Lower lobe of right lung (tissue), 2 donors: ENCODE results near the gene LILRB2. TPM values are rescaled to one million over a fixed set of nuclear protein-coding genes. Genes with fewer than 3 reads are reported as not detected.
A peak's percentile ranks its signal among the peaks of the same experiment; 100 is the strongest.

Experiments used
- ATAC-seq, 2 donors: fragments of 200-7000 bp; cut with Tn5 transposase; one replicate each; pipeline ENCODE4 v1.9.1; 2020 to 2022; ENCODE audit warnings: mild to moderate bottlenecking in 2 of 2, moderate library complexity in 2 of 2
- DNase-seq: peaks from one replicate; pipeline ENCODE4 v3.0.0-alpha.2; 2020
- H3K27ac ChIP-seq: fragments of 200-600 bp; one replicate; pipeline ENCODE4 v1.8.0; 2022
- H3K27me3 ChIP-seq: fragments of 200-600 bp; one replicate; pipeline ENCODE4 v1.8.0; 2022; ENCODE audit warnings: low read depth
- H3K36me3 ChIP-seq: fragments of 200-600 bp; one replicate; pipeline ENCODE4 v1.8.0; 2022; ENCODE audit warnings: mild to moderate bottlenecking
- H3K4me1 ChIP-seq: fragments of 200-600 bp; one replicate; pipeline ENCODE4 v1.8.0; 2022
- H3K4me3 ChIP-seq: fragments of 200-600 bp; one replicate; pipeline ENCODE4 v1.8.0; 2022; ENCODE audit warnings: mild to moderate bottlenecking
- H3K9me3 ChIP-seq: fragments of 200-600 bp; one replicate; pipeline ENCODE4 v1.8.0; 2022
- intact Hi-C: fragments of 100-400 bp; cut with DNase I; formaldehyde crosslinking; loops from one replicate; pipeline ENCODE4 v1.11.0; 2022
- total RNA-seq: library from RNA; stranded (reverse); fragmentation: NEBNext Ultra II Directional; extraction: Animal tissue kit (Norgen Biotek cat#: 25700); gene quantifications from one replicate; pipeline ENCODE4 v1.2.1, GENCODE V29; 2021
- TF ChIP-seq, protein P1 (sequence below): fragments of 200-600 bp; IDR thresholded peaks from one replicate; pipeline ENCODE4 v1.8.0; 2022; ENCODE audit warnings: antibody characterized with exemption, mild to moderate bottlenecking
- donor health status: DM: no; HTN: yes; CAD: no; lungs with severe emphysema.

The LILRB2 gene
- total RNA-seq, 1 donor from 2014 or later = 26.1 TPM

DNA sequence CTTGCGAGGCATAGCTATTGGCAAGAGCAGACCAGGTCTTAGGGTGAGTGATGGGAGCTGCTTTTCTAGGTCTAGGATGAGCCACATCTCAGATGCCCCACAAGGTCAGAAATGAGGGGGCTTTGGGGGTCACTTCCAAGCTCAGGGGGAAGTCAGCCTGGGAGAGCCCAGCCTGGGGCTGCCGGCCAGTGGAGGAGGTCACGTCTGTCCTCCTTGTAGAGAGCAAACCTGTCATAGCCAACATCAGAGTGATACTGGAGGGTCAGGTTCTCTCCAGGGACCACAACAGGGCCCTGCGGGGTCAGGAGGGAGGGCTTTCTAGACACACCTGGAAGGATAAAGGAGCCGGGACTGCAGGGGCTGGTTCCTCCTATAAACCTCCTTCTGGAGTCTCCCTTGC, 29.6 kb upstream of the LILRB2 start:
- Histone ChIP-seq H3K4me1 (no peaks in the 10 kb centered on the region), H3K9me3 (no peaks in the 10 kb centered on the region), H3K27me3 (peaks cover 34% of the 10 kb centered on the region), H3K27ac (no peak overlapping the region), H3K36me3 (no peaks in the 10 kb centered on the region), H3K4me3 (no peak overlapping the region)
- TF ChIP-seq, protein P1, sequence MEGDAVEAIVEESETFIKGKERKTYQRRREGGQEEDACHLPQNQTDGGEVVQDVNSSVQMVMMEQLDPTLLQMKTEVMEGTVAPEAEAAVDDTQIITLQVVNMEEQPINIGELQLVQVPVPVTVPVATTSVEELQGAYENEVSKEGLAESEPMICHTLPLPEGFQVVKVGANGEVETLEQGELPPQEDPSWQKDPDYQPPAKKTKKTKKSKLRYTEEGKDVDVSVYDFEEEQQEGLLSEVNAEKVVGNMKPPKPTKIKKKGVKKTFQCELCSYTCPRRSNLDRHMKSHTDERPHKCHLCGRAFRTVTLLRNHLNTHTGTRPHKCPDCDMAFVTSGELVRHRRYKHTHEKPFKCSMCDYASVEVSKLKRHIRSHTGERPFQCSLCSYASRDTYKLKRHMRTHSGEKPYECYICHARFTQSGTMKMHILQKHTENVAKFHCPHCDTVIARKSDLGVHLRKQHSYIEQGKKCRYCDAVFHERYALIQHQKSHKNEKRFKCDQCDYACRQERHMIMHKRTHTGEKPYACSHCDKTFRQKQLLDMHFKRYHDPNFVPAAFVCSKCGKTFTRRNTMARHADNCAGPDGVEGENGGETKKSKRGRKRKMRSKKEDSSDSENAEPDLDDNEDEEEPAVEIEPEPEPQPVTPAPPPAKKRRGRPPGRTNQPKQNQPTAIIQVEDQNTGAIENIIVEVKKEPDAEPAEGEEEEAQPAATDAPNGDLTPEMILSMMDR = no peak
- intact Hi-C loops = no loop called here
- DNase-seq = no peak
- no peak for ATAC-seq

DNA sequence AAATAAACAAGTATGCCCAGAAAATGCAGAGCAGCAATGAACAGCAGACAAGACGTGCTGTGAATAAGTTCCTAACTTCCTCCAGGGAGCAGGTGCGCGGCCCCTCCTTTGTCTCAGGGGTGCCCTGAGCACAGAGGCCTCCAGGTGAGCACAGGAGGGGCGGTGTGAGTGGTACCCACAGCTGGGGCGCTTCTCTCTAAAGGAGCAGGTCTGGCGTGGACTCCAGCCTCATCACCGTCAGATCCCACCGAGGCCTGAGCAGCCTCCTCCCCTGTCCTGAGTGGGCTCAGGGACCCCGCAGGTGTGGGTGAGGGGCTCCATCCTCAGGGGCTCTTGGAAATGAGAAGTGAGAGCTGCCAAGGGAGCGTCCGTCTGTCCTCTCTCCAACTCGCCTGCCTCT, 28.9 kb upstream of the LILRB2 start:
- no peaks in the 10 kb centered on the region for H3K4me1 ChIP-seq
- no peak overlapping the region for H3K4me3 ChIP-seq
- no peaks in the 10 kb centered on the region for H3K9me3 ChIP-seq
- TF ChIP-seq, protein P1 = no peak
- peaks cover 38% of the 10 kb centered on the region for H3K27me3 ChIP-seq
- DNase-seq = no peak
- intact Hi-C loops = no loop called here
- H3K27ac ChIP-seq = no peak overlapping the region
- no peak for ATAC-seq
- H3K36me3 ChIP-seq = no peaks in the 10 kb centered on the region

DNA sequence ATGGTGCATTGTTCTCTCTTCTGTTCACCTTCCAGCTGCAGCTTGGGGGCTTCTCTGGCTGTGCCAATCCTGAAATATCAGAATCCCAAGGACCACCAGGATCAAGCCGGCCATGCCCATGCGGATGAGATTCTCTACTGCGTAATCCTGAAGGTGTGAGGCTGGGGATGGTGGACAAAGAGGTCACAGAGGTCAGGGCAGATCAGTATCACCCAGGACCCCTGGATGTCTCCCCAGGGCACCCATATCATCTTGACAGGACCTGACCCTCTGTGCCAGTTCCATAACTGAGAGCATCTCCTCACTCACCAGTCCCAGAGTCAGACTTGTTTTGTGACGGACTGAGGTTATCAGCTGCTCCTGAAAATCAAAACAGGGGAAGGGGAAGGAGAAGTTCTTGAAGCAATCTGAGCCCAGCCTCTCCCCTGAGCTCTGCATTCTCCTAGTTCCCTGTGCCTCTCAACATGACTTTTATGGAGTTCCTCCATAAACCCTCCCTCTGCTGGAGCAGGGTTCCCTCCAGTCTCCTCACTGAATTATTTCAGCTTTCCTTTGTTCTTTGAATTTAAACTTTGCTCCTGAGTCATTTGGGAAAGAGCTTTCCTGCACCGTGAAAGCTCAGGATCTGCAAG, 26.6 kb upstream of the LILRB2 start:
- H3K4me1 ChIP-seq = no peaks in the 10 kb centered on the region
- H3K9me3 ChIP-seq = no peaks in the 10 kb centered on the region
- no peak overlapping the region for H3K27ac ChIP-seq
- TF ChIP-seq, protein P1 = no peak
- DNase-seq (no peak), ATAC-seq (no peak)
- no peaks in the 10 kb centered on the region for H3K36me3 ChIP-seq
- H3K4me3 ChIP-seq = no peak overlapping the region
- intact Hi-C loops = no loop called here
- peaks cover 29% of the 10 kb centered on the region for H3K27me3 ChIP-seq

DNA sequence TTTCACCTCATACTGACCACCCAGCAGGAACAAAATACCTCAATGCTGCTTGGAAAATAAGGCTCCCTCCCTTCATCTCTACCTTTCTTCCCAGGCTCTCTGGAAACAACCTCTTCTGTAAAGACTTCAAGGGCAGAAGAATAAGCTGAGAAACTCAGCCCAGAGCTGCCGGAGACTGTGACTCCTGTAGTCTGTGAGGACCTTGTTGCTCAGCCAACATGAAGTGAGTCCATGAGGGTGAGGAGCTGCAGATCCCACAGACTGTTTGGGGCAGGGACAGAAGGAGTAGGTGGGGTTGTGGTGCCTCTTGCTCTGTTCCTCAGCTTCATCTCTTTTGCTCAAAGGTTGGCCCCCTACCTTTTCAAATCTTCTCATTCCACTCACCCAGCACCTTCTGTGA, 24.2 kb upstream of the LILRB2 start:
- no peak overlapping the region for H3K4me3 ChIP-seq
- peaks cover 15% of the 10 kb centered on the region for H3K27me3 ChIP-seq
- H3K27ac ChIP-seq = no peak overlapping the region
- H3K9me3 ChIP-seq = no peaks in the 10 kb centered on the region
- ATAC-seq (no peak), DNase-seq (no peak)
- TF ChIP-seq, protein P1 = no peak
- no peaks in the 10 kb centered on the region for H3K36me3 ChIP-seq
- intact Hi-C loops = no loop called here
- H3K4me1 ChIP-seq = no peaks in the 10 kb centered on the region

DNA sequence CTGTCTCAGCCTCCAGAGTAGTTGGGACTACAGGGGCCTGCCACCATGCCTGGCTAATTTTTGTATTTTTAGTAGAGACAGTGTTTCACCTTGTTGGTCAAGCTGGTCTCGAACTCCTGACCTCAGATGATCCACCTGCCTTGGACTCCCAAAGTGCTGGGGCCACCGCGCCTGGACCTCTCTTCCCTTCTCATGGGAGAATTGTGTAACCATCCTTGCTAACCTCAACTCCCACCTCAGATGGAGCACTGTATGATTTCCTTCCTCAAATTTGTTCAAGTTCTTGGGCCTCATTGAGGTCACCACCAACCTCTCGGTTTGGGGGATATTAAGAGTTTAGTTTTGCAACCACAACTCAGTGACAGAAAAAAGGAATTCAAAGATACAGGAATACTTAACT, 21.3 kb upstream of the LILRB2 start:
- Histone ChIP-seq H3K4me1 (no peaks in the 10 kb centered on the region), H3K27me3 (peaks cover 21% of the 10 kb centered on the region), H3K9me3 (no peaks in the 10 kb centered on the region), H3K4me3 (no peak overlapping the region), H3K36me3 (no peaks in the 10 kb centered on the region), H3K27ac (no peak overlapping the region)
- intact Hi-C loops = no loop called here
- no peak for DNase-seq
- peak; percentile 57 to 65 for ATAC-seq
- TF ChIP-seq, protein P1 = no peak
